Esophagus squamous epithelium (tissue), 5 donors: ENCODE data around the gene DNAH9. TPM values are rescaled to one million over a fixed set of nuclear protein-coding genes. Genes with fewer than 3 reads are reported as not detected.

Experiments
- DNase-seq: peaks from one replicate; lab custom pipeline; 2025; lab: John Stamatoyannopoulos, UW
- H3K27ac ChIP-seq, 4 donors: fragments of 200-600 bp; sonication (generic); one replicate each; pipeline ENCODE4 v1.5.1; 2016 to 2019; ENCODE audit warnings: mild to moderate bottlenecking in 1 of 4
- H3K27me3 ChIP-seq, 4 donors: fragments of 200-600 bp; sonication (generic); 1 replicate in 3 of 4; 2 replicates in 1 of 4; pipeline versions ENCODE4 v1.5.1 to v1.6.0; 2017 to 2021; ENCODE audit warnings: antibody characterized with exemption in 1 of 4
- H3K36me3 ChIP-seq, 3 donors: fragments of 200-600 bp; sonication (generic); one replicate each; pipeline ENCODE4 v1.5.1; 2016 to 2019
- H3K4me1 ChIP-seq, 3 donors: fragments of 200-600 bp; sonication (generic); one replicate each; pipeline ENCODE4 v1.5.1; 2017 to 2019
- H3K4me3 ChIP-seq, 4 donors: fragments of 200-600 bp; sonication (generic); 1 replicate in 3 of 4; 2 replicates in 1 of 4; pipeline ENCODE4 v1.5.1; 2016 to 2019; ENCODE audit warnings: mild to moderate bottlenecking in 2 of 4, moderate library complexity in 1 of 4
- H3K9me3 ChIP-seq, 3 donors: fragments of 200-600 bp; sonication (generic); one replicate each; pipeline ENCODE4 v1.5.1; 2016 to 2019
- POLR2A ChIP-seq, 4 donors: fragments of 450-650 bp; IDR thresholded peaks; one replicate each; pipeline ENCODE4 v1.6.1; 2017; ENCODE audit warnings: antibody characterized with exemption in 4 of 4, mild to moderate bottlenecking in 4 of 4, moderate library complexity in 3 of 4
- WGBS, 2 donors: methylation state at CpG; one replicate each; pipeline ENCODE4 v1.1.5; 2018; 5-methylcytosine and 5-hydroxymethylcytosine counted together
- intact Hi-C: fragments of 100-400 bp; cut with DNase I; formaldehyde crosslinking; loops from one replicate; pipeline ENCODE4 v1.15.0; 2022
- total RNA-seq, 4 donors: library from RNA; depleted of rRNA; stranded (reverse); fragments of >200 nt; gene quantifications; one replicate each; pipeline ENCODE4 v1.1.0, GENCODE V29; 2016
- TF ChIP-seq, protein P1 (sequence below), 6 experiments: fragments of 450-650 bp in 4 of 6; fragments of 200-600 bp in 2 of 6; sonication (generic) in 2 of 6; IDR thresholded peaks; one replicate each; pipeline ENCODE4 v1.5.1; 2016 to 2019; ENCODE audit warnings: antibody characterized with exemption in 6 of 6, mild to moderate bottlenecking in 4 of 6, moderate library complexity in 4 of 6
- donor health status: DM: yes; HTN: yes; CAD: no.

Gene DNAH9
- total RNA-seq, 4 donors from 2014 or later, result 0.18 to 0.61 (median 0.29) TPM

GRCh38 chr17:11922638-11923037 is 324.4 kb downstream of the DNAH9 start:
- H3K27ac ChIP-seq, result no peak overlapping the region
- intact Hi-C loops, result no loop called here
- no peak overlapping the region for H3K4me3 ChIP-seq
- DNase-seq, result no peak
- no peaks in the 10 kb centered on the region for H3K27me3 ChIP-seq
- WGBS, 2 donors, result 44 to 73% methylated on average over 1 of the region's 1 CpG
- H3K4me1 ChIP-seq, result peaks cover 0 to 9% (median 0%) of the 10 kb centered on the region in 3 donors
- no peaks in the 10 kb centered on the region for H3K9me3 ChIP-seq
- TF ChIP-seq POLR2A (IDR thresholded peaks at IDR 0.05), result no peak
- TF ChIP-seq, protein P1, sequence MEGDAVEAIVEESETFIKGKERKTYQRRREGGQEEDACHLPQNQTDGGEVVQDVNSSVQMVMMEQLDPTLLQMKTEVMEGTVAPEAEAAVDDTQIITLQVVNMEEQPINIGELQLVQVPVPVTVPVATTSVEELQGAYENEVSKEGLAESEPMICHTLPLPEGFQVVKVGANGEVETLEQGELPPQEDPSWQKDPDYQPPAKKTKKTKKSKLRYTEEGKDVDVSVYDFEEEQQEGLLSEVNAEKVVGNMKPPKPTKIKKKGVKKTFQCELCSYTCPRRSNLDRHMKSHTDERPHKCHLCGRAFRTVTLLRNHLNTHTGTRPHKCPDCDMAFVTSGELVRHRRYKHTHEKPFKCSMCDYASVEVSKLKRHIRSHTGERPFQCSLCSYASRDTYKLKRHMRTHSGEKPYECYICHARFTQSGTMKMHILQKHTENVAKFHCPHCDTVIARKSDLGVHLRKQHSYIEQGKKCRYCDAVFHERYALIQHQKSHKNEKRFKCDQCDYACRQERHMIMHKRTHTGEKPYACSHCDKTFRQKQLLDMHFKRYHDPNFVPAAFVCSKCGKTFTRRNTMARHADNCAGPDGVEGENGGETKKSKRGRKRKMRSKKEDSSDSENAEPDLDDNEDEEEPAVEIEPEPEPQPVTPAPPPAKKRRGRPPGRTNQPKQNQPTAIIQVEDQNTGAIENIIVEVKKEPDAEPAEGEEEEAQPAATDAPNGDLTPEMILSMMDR (IDR thresholded peaks at IDR 0.05), result peak in 1 of 6 experiments; percentile 22
- H3K36me3 ChIP-seq, result no peaks in the 10 kb centered on the region

DNA sequence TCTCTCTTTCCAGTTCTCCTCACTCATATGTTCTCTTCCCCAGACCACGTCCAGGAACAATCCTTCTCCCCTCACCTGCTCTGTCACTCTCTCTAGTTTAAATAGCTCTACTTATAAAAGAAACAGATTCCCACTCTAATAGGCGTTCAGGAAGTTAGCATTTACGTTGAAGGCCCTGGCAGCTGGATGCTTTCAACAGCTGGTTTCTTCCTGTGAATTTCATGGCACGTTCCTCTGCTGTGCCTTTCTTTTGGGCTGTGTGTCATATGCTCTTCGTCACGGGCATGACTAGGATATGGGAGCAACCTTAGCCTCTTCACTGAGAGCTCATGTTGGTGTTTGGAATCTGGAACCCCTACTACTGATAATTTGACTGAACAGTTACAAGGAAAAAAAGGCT is 325.8 kb downstream of the DNAH9 start:
- H3K4me3 ChIP-seq, result no peak overlapping the region
- H3K27ac ChIP-seq, result no peak overlapping the region
- 56 to 71% methylated on average over 6 of the region's 6 CpGs for WGBS, 2 donors
- no peaks in the 10 kb centered on the region for H3K9me3 ChIP-seq
- intact Hi-C loops, result no loop called here
- no peak for DNase-seq
- H3K36me3 ChIP-seq, result no peaks in the 10 kb centered on the region
- H3K27me3 ChIP-seq, result no peaks in the 10 kb centered on the region
- no peak for TF ChIP-seq POLR2A (IDR thresholded peaks at IDR 0.05)
- TF ChIP-seq, protein P1 (IDR thresholded peaks at IDR 0.05), result no peak
- H3K4me1 ChIP-seq, result peaks cover 0 to 15% (median 0%) of the 10 kb centered on the region in 3 donors

DNA sequence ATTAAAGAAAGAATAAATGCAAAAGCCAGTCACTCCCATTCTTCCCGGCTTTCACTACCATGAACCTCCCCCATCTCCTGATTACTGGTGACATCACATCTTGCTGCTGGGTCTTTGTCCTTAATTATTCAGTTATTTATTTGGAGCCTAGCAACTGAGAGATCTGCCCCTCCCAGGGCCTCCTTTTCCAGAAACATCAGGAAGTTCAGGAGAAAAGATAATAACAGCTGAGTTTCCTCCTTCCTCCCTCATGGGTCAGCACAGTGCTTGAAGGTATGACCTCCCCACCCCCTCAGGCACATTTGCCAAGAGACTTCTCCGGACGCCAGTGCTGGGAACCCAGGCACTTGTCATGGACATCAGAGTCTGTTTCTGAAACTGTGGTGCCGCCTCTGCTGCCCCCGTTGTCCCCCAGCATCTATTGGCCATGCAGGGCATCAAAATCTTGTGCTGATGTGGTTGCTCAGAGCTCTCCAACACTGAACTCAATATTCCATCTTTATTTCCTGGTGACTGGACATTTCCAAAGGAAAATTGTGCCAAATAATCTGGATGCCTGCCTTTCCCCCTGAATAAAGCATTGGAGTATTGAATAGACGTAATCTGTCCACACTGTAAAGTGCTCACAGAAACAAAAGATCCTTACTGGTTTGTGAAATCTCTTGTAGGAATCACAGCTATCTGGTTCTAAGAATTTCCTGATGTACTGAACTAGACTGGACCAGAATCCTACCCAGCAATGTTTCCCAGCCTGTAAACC is 327.2 kb downstream of the DNAH9 start:
- Histone ChIP-seq H3K27me3 (no peaks in the 10 kb centered on the region), H3K27ac (peak overlapping the region in 2 of 4 donors; percentile 42 to 50), H3K4me3 (no peak overlapping the region), H3K4me1 (peaks cover 0 to 15% (median 0%) of the 10 kb centered on the region in 3 donors), H3K36me3 (no peaks in the 10 kb centered on the region), H3K9me3 (no peaks in the 10 kb centered on the region)
- TF ChIP-seq POLR2A (IDR thresholded peaks at IDR 0.05), result no peak
- TF ChIP-seq, protein P1 (IDR thresholded peaks at IDR 0.05), result no peak
- intact Hi-C loops, result no loop called here
- no peak for DNase-seq
- 32 to 71% methylated on average over 4 to 6 of the region's 6 CpGs for WGBS, 2 donors

GRCh38 chr17:11928436-11928835 is 330.2 kb downstream of the DNAH9 start:
- TF ChIP-seq, protein P1 (IDR thresholded peaks at IDR 0.05), result no peak
- TF ChIP-seq POLR2A (IDR thresholded peaks at IDR 0.05), result no peak
- Histone ChIP-seq H3K4me1 (peaks cover 0 to 6% (median 0%) of the 10 kb centered on the region in 3 donors), H3K27me3 (no peaks in the 10 kb centered on the region), H3K4me3 (no peak overlapping the region), H3K36me3 (no peaks in the 10 kb centered on the region), H3K27ac (no peak overlapping the region), H3K9me3 (no peaks in the 10 kb centered on the region)
- intact Hi-C loops, result no loop called here
- DNase-seq, result no peak
- 38 to 58% methylated on average over 4 of the region's 4 CpGs for WGBS, 2 donors

DNA sequence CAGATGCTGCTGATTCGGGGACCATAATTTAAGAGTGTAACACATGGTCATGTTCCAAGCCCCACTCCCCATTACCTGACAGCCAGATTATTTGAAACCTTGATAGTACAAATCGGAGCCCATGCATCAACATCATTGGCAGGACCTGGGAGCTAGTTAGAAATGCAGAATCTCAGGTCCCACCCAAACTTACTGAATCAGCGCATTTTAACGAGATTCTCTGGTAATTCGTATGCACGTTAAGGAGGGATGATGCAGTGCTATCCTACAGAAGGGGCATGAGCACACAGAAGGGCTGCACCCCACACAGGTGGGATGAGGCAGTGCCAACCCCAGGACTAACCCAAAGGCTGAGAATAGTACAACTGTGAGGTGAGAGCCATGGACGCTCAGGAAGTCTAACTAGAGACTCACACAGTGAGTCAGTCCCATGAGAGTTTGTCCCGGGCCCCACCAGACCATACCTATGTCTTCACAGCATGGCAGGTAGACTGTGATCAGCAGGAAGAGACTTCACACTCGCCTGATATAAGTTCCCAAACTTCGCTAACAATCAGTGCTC is 334.1 kb downstream of the DNAH9 start:
- no peaks in the 10 kb centered on the region for H3K27me3 ChIP-seq
- peaks cover 0 to 6% (median 0%) of the 10 kb centered on the region in 3 donors for H3K4me1 ChIP-seq
- H3K36me3 ChIP-seq, result no peaks in the 10 kb centered on the region
- no peak for TF ChIP-seq POLR2A (IDR thresholded peaks at IDR 0.05)
- no peak for DNase-seq
- intact Hi-C loops, result no loop called here
- H3K9me3 ChIP-seq, result no peaks in the 10 kb centered on the region
- no peak overlapping the region for H3K27ac ChIP-seq
- no peak overlapping the region for H3K4me3 ChIP-seq
- 90 to 91% methylated on average over 10 of the region's 10 CpGs for WGBS, 2 donors
